Cardiac muscle cell (in vitro differentiated cells and primary cell): ENCODE data around the gene PDZRN4. TPM values are rescaled to one million over a fixed set of nuclear protein-coding genes. Genes with fewer than 3 reads are reported as not detected.
"Not testable (repeated sequence)": the region's sequence is repeated elsewhere in the genome, so short reads cannot be mapped to it uniquely, and the experiment has no call there.

ENCODE experiments used
- DNase-seq, 2 donors: peaks; one replicate each; pipeline versions ENCODE4 v3.0.0 to v3.0.0-alpha.2; 2010 to 2017; ENCODE audit warnings: low read depth in 1 of 2, low spot score in 1 of 2
- H3K27ac ChIP-seq: fragments of 200-600 bp; sonication (generic); 2 replicates; pipeline ENCODE4 v1.5.1; 2016
- H3K27me3 ChIP-seq: fragments of 200-600 bp; sonication (generic); 2 replicates; pipeline ENCODE4 v1.6.0; 2016; ENCODE audit warnings: control low read depth
- H3K36me3 ChIP-seq: fragments of 200-600 bp; sonication (generic); 2 replicates; pipeline ENCODE4 v1.5.1; 2016; ENCODE audit warnings: control low read depth
- H3K4me1 ChIP-seq: fragments of 200-600 bp; sonication (generic); 2 replicates; pipeline ENCODE4 v1.8.1; 2017; ENCODE audit warnings: low read depth, mild to moderate bottlenecking, mixed run types
- H3K4me3 ChIP-seq: fragments of 200-600 bp; sonication (generic); 2 replicates; pipeline ENCODE4 v1.5.1; 2016; ENCODE audit warnings: mild to moderate bottlenecking
- H3K9me3 ChIP-seq: fragments of 200-600 bp; sonication (generic); 2 replicates; pipeline ENCODE4 v1.5.1; 2017; ENCODE audit warnings: low read depth, mild to moderate bottlenecking, control low read depth
- CTCF ChIP-seq: IDR thresholded peaks from 2 replicates; pipeline ENCODE4 v1.5.1; 2012; ENCODE audit warnings: low read depth, mild to moderate bottlenecking, low read length
- polyA plus RNA-seq: library from polyadenylated mRNA; unstranded; fragments of >200 nt; fragmentation: Nextera tagmentation; extraction: Ambion mirVana; gene quantifications from 2 replicates; pipeline ENCODE4 v1.2.1, GENCODE V29; 2016
- total RNA-seq: library from RNA; depleted of rRNA; stranded (reverse); fragments of >200 nt; gene quantifications from 2 replicates; pipeline ENCODE4 v1.2.3, GENCODE V29; 2016

The PDZRN4 gene
- total and polyA plus RNA-seq, 2 experiments from 2014 or later: 2.9 to 5.0 TPM

GRCh38 chr12:41162461-41162860 lies 25.7 kb upstream of the PDZRN4 start:
- Histone ChIP-seq H3K4me3 (no peak overlapping the region), H3K36me3 (no peaks in the 10 kb centered on the region), H3K9me3 (no peaks in the 10 kb centered on the region), H3K4me1 (no peaks in the 10 kb centered on the region), H3K27ac (no peak overlapping the region), H3K27me3 (no peaks in the 10 kb centered on the region)
- DNase-seq: no peak
- TF ChIP-seq CTCF: no peak

- Histone ChIP-seq H3K4me3 (no peak overlapping the region), H3K9me3 (no peaks in the 10 kb centered on the region), H3K27ac (no peak overlapping the region), H3K27me3 (no peaks in the 10 kb centered on the region), H3K36me3 (no peaks in the 10 kb centered on the region), H3K4me1 (no peaks in the 10 kb centered on the region)
- no peak for DNase-seq
- TF ChIP-seq CTCF: no peak
Observed at GRCh38 chr12:41167701-41168100, 20.4 kb upstream of the PDZRN4 start.

- DNase-seq: no peak
- Histone ChIP-seq H3K27ac (no peak overlapping the region), H3K4me1 (no peaks in the 10 kb centered on the region), H3K36me3 (no peaks in the 10 kb centered on the region), H3K9me3 (no peaks in the 10 kb centered on the region), H3K27me3 (no peaks in the 10 kb centered on the region), H3K4me3 (no peak overlapping the region)
- TF ChIP-seq CTCF: no peak
Observed at GRCh38 chr12:41174602-41175001, 13.5 kb upstream of the PDZRN4 start.

GRCh38 chr12:41179507-41179906 lies 8.6 kb upstream of the PDZRN4 start:
- H3K27ac ChIP-seq, H3K4me1 ChIP-seq, DNase-seq: not testable (repeated sequence)

GRCh38 chr12:41184864-41185263 lies 3.3 kb upstream of the PDZRN4 start:
- no peak for DNase-seq
- peaks cover 39% of the 10 kb centered on the region for H3K27me3 ChIP-seq
- no peak overlapping the region for H3K27ac ChIP-seq
- TF ChIP-seq CTCF: no peak
- no peaks in the 10 kb centered on the region for H3K36me3 ChIP-seq
- H3K9me3 ChIP-seq: no peaks in the 10 kb centered on the region
- H3K4me3 ChIP-seq: no peak overlapping the region
- no peaks in the 10 kb centered on the region for H3K4me1 ChIP-seq

More at GRCh38 chr12:41179507-41179906, 8.6 kb upstream of the PDZRN4 start:
- H3K9me3 ChIP-seq, H3K36me3 ChIP-seq, H3K27me3 ChIP-seq, H3K4me3 ChIP-seq: not testable (repeated sequence)

GRCh38 chr12:41186026-41186425 lies 2.1 kb upstream of the PDZRN4 start:
- no peak for DNase-seq
- Histone ChIP-seq H3K36me3 (no peaks in the 10 kb centered on the region), H3K4me1 (no peaks in the 10 kb centered on the region), H3K27me3 (peaks cover 43% of the 10 kb centered on the region), H3K9me3 (no peaks in the 10 kb centered on the region), H3K4me3 (no peak overlapping the region), H3K27ac (no peak overlapping the region)
- TF ChIP-seq CTCF: no peak
